Right lobe of liver (tissue), 4 donors: Measurements from ENCODE around the gene C1orf232.

Source experiments
- POLR2A ChIP-seq: fragments of 450-650 bp; IDR thresholded peaks from one replicate; pipeline ENCODE4 v1.6.1; 2017; ENCODE audit warnings: antibody characterized with exemption, mild to moderate bottlenecking
- TF ChIP-seq, protein P1 (sequence below), 4 donors: fragments of 200-600 bp in 3 of 4; fragments of 450-650 bp in 1 of 4; IDR thresholded peaks; one replicate each; pipeline versions ENCODE4 v1.5.1 to v1.8.0; 2016 to 2022; ENCODE audit warnings: antibody characterized with exemption in 4 of 4, mild to moderate bottlenecking in 2 of 4
- donor health status: DM: no; HTN: no; CAD: no.
- donor health status: DM: no; HTN: no; CAD: no.
- donor health status: DM: no; HTN: yes; CAD: no.

GRCh38 chr1:26190373-26190987, 21.7 kb upstream of the C1orf232 start, which contains the start of gene CATSPER4:
- TF ChIP-seq, protein P1, sequence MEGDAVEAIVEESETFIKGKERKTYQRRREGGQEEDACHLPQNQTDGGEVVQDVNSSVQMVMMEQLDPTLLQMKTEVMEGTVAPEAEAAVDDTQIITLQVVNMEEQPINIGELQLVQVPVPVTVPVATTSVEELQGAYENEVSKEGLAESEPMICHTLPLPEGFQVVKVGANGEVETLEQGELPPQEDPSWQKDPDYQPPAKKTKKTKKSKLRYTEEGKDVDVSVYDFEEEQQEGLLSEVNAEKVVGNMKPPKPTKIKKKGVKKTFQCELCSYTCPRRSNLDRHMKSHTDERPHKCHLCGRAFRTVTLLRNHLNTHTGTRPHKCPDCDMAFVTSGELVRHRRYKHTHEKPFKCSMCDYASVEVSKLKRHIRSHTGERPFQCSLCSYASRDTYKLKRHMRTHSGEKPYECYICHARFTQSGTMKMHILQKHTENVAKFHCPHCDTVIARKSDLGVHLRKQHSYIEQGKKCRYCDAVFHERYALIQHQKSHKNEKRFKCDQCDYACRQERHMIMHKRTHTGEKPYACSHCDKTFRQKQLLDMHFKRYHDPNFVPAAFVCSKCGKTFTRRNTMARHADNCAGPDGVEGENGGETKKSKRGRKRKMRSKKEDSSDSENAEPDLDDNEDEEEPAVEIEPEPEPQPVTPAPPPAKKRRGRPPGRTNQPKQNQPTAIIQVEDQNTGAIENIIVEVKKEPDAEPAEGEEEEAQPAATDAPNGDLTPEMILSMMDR (IDR thresholded peaks at IDR 0.05) = no peak
- no peak for TF ChIP-seq POLR2A
